GM18858 (cell line): ENCODE data around the gene B3GAT1.

Experiments used
- ATAC-seq: cut with Tn5 transposase; IDR thresholded peaks from one replicate; pipeline ENCODE4 v1.9.1; 2021; ENCODE audit not compliant: unreplicated experiment

B3GAT1 gene

GRCh38 chr11:134393638-134394037 lies 18.4 kb downstream of the B3GAT1 start:
- ATAC-seq, result no peak

GRCh38 chr11:134392953-134393615 lies 19.0 kb downstream of the B3GAT1 start:
- ATAC-seq, result no peak

- no peak for ATAC-seq
Measured at GRCh38 chr11:134391656-134392055, 20.4 kb downstream of the B3GAT1 start.

- ATAC-seq, result no peak
Measured at GRCh38 chr11:134390706-134391569, 21.1 kb downstream of the B3GAT1 start.

- no peak for ATAC-seq
Measured at GRCh38 chr11:134389464-134390180, 22.4 kb downstream of the B3GAT1 start.

GRCh38 chr11:134388590-134388989 lies 23.5 kb downstream of the B3GAT1 start:
- ATAC-seq, result no peak

- ATAC-seq, result no peak
Measured at GRCh38 chr11:134387501-134387900, 24.5 kb downstream of the B3GAT1 start.

GRCh38 chr11:134386945-134387344 lies 25.1 kb downstream of the B3GAT1 start:
- ATAC-seq, result no peak

- ATAC-seq, result no peak
Measured at GRCh38 chr11:134385774-134386565, 26.1 kb downstream of the B3GAT1 start.

GRCh38 chr11:134385171-134385570 lies 26.9 kb downstream of the B3GAT1 start:
- no peak for ATAC-seq

- no peak for ATAC-seq
Measured at GRCh38 chr11:134384406-134384805, 27.6 kb downstream of the B3GAT1 start.

- no peak for ATAC-seq
Measured at GRCh38 chr11:134383576-134384221, 28.3 kb downstream of the B3GAT1 start.

- ATAC-seq, result no peak
Measured at GRCh38 chr11:134382830-134383229, 29.2 kb downstream of the B3GAT1 start.

- ATAC-seq, result no peak
Measured at GRCh38 chr11:134382257-134382656, 29.8 kb downstream of the B3GAT1 start.

- no peak for ATAC-seq
Measured at GRCh38 chr11:134380785-134381184, 31.3 kb downstream of the B3GAT1 start.

GRCh38 chr11:134380229-134380628 lies 31.8 kb downstream of the B3GAT1 start:
- no peak for ATAC-seq

- ATAC-seq, result no peak
Measured at GRCh38 chr11:134379241-134379640, 32.8 kb downstream of the B3GAT1 start.

- no peak for ATAC-seq
Measured at GRCh38 chr11:134377876-134378275, 34.2 kb downstream of the B3GAT1 start.

- no peak for ATAC-seq
Measured at GRCh38 chr11:134376150-134376921, 35.7 kb downstream of the B3GAT1 start.
